CD4-positive, alpha-beta memory T cell (primary cell): Measurements from ENCODE around the gene TMEM252. TPM values are rescaled to one million over a fixed set of nuclear protein-coding genes. Genes with fewer than 3 reads are reported as not detected.
A peak's percentile ranks its signal among the peaks of the same experiment; 100 is the strongest.

Experiments used
- CTCF ChIA-PET: fragments of 350-600 bp; sonication (Branson Sonifier 250); formaldehyde crosslinking; loops from one replicate; lab custom pipeline; 2021; ENCODE audit warnings: inconsistent platforms; ENCODE audit not compliant: partially characterized antibody; lab: Charles Lee
- POLR2A ChIA-PET: fragments of 350-600 bp; sonication (Branson Sonifier 250); formaldehyde crosslinking; loops from one replicate; lab custom pipeline; 2021; ENCODE audit not compliant: partially characterized antibody; lab: Charles Lee
- DNase-seq, 5 donors: peaks; one replicate each; pipeline versions ENCODE4 v3.0.0 to v3.0.0-alpha.2; 2020 to 2022; ENCODE audit warnings: mixed read lengths in 1 of 5
- H3K27ac ChIP-seq: one replicate; pipeline ENCODE4 v1.7.0; 2013; ENCODE audit warnings: low read depth, low read length
- H3K27me3 ChIP-seq: 2 replicates; pipeline ENCODE4 v1.7.0; 2013; ENCODE audit warnings: mild to moderate bottlenecking, low read length, moderate library complexity; ENCODE audit not compliant: insufficient read depth
- H3K36me3 ChIP-seq: 2 replicates; pipeline ENCODE4 v1.7.0; 2013; ENCODE audit warnings: mild to moderate bottlenecking, low read length, moderate library complexity; ENCODE audit not compliant: insufficient read depth
- H3K4me1 ChIP-seq: 2 replicates; pipeline ENCODE4 v1.7.0; 2013; ENCODE audit warnings: mild to moderate bottlenecking, low read length, moderate library complexity; ENCODE audit not compliant: insufficient read depth
- H3K4me3 ChIP-seq, 2 donors: one replicate each; pipeline ENCODE4 v1.7.0; 2013; ENCODE audit warnings: low read length in 2 of 2, mild to moderate bottlenecking in 1 of 2
- H3K9me3 ChIP-seq, 2 donors: one replicate each; pipeline ENCODE4 v1.7.0; 2013; ENCODE audit warnings: low read length in 2 of 2, control low read depth in 1 of 2; ENCODE audit not compliant: control insufficient read depth in 1 of 2
- H3K27ac Mint-ChIP-seq, 7 donors: one replicate each; pipeline ENCODE4 v1.8.0; 2020 to 2021; ENCODE audit warnings: mixed read lengths in 7 of 7, mild to moderate bottlenecking in 6 of 7, inconsistent platforms in 3 of 7, moderate library complexity in 3 of 7
- H3K27me3 Mint-ChIP-seq, 2 donors: one replicate each; pipeline ENCODE4 v1.8.0; 2020 to 2021; ENCODE audit warnings: mixed read lengths in 2 of 2
- H3K36me3 Mint-ChIP-seq, 2 donors: one replicate each; pipeline ENCODE4 v1.8.0; 2020 to 2021; ENCODE audit warnings: mixed read lengths in 2 of 2, inconsistent platforms in 1 of 2, mild to moderate bottlenecking in 1 of 2
- H3K4me1 Mint-ChIP-seq, 4 donors: one replicate each; pipeline ENCODE4 v1.8.0; 2020 to 2021; ENCODE audit warnings: mixed read lengths in 4 of 4, mild to moderate bottlenecking in 1 of 4
- H3K4me3 Mint-ChIP-seq, 8 donors: one replicate each; pipeline ENCODE4 v1.8.0; 2020 to 2021; ENCODE audit warnings: mixed read lengths in 8 of 8, mild to moderate bottlenecking in 7 of 8, moderate library complexity in 6 of 8, inconsistent platforms in 3 of 8
- H3K9me3 Mint-ChIP-seq, 8 donors: one replicate each; pipeline ENCODE4 v1.8.0; 2020 to 2021; ENCODE audit warnings: mixed read lengths in 8 of 8, mild to moderate bottlenecking in 5 of 8, inconsistent platforms in 3 of 8, moderate library complexity in 1 of 8
- intact Hi-C: fragments of 100-400 bp; cut with micrococcal nuclease; formaldehyde crosslinking; loops from one replicate; pipeline ENCODE4 v1.15.1; 2023
- polyA plus RNA-seq, 2 donors: library from polyadenylated mRNA; unstranded; fragments of 300-500 nt; fragmentation: Illumina TruSeq; gene quantifications; one replicate each; pipeline ENCODE4 v1.2.3, GENCODE V29; 2021
- total RNA-seq, 2 experiments: library from RNA; stranded (reverse); gene quantifications; one replicate each; pipeline ENCODE4 v1.2.3, GENCODE V29; 2021

TMEM252 gene
- total and polyA plus RNA-seq, 4 experiments from 2014 or later = not detected

GRCh38 chr9:68507806-68508145 is 32.9 kb downstream of the TMEM252 start:
- peaks cover 8 to 15% of the 10 kb centered on the region in 2 donors for H3K27me3 Mint-ChIP-seq
- no peak overlapping the region for H3K4me3 Mint-ChIP-seq
- no peak overlapping the region for H3K4me3 ChIP-seq
- H3K27ac Mint-ChIP-seq = no peak overlapping the region
- DNase-seq = no peak
- no peaks in the 10 kb centered on the region for H3K9me3 ChIP-seq
- intact Hi-C loops = no loop called here
- ChIA-PET POLR2A (no interaction called here), CTCF (interaction anchor here (1.7 kb wide), 1 partner anchor 165 kb away, joined by 5 read pairs; no protein-coding TSS in a partner anchor)
- H3K4me1 Mint-ChIP-seq = no peaks in the 10 kb centered on the region
- H3K36me3 ChIP-seq = no peaks in the 10 kb centered on the region
- peaks cover 0 to 5% of the 10 kb centered on the region in 2 donors for H3K36me3 Mint-ChIP-seq
- H3K9me3 Mint-ChIP-seq = peaks cover 0 to 6% (median 0%) of the 10 kb centered on the region in 8 donors
- H3K27ac ChIP-seq = no peak overlapping the region
- no peaks in the 10 kb centered on the region for H3K27me3 ChIP-seq
- no peaks in the 10 kb centered on the region for H3K4me1 ChIP-seq

GRCh38 chr9:68507130-68507805 is 33.4 kb downstream of the TMEM252 start:
- peaks cover 0 to 6% (median 0%) of the 10 kb centered on the region in 8 donors for H3K9me3 Mint-ChIP-seq
- Histone ChIP-seq H3K4me1 (no peaks in the 10 kb centered on the region), H3K9me3 (no peaks in the 10 kb centered on the region), H3K27ac (no peak overlapping the region), H3K36me3 (no peaks in the 10 kb centered on the region), H3K27me3 (no peaks in the 10 kb centered on the region), H3K4me3 (no peak overlapping the region)
- intact Hi-C loops = no loop called here
- ChIA-PET POLR2A (no interaction called here), CTCF (interaction anchor here (1.7 kb wide), 1 partner anchor 164 kb away, joined by 5 read pairs; no protein-coding TSS in a partner anchor)
- no peak overlapping the region for H3K4me3 Mint-ChIP-seq
- peaks cover 8 to 15% of the 10 kb centered on the region in 2 donors for H3K27me3 Mint-ChIP-seq
- no peaks in the 10 kb centered on the region for H3K4me1 Mint-ChIP-seq
- peak overlapping the region in 1 of 7 donors; percentile 3 for H3K27ac Mint-ChIP-seq
- no peak for DNase-seq
- H3K36me3 Mint-ChIP-seq = peaks cover 0 to 5% of the 10 kb centered on the region in 2 donors

- Histone ChIP-seq H3K36me3 (no peaks in the 10 kb centered on the region), H3K4me1 (no peaks in the 10 kb centered on the region), H3K9me3 (no peaks in the 10 kb centered on the region), H3K27me3 (no peaks in the 10 kb centered on the region), H3K27ac (no peak overlapping the region), H3K4me3 (no peak overlapping the region)
- CTCF ChIA-PET = no interaction called here
- intact Hi-C loops = no loop called here
- Mint-ChIP-seq H3K27me3 (peaks cover 8 to 15% of the 10 kb centered on the region in 2 donors), H3K36me3 (peaks cover 0 to 5% of the 10 kb centered on the region in 2 donors), H3K27ac (no peak overlapping the region), H3K4me1 (no peaks in the 10 kb centered on the region), H3K4me3 (no peak overlapping the region), H3K9me3 (peaks cover 0 to 6% (median 0%) of the 10 kb centered on the region in 8 donors)
- POLR2A ChIA-PET = no interaction called here
- DNase-seq = no peak
Measured at GRCh38 chr9:68506551-68506950, 34.1 kb downstream of the TMEM252 start.

GRCh38 chr9:68505681-68506409 is 34.8 kb downstream of the TMEM252 start:
- no peak overlapping the region for H3K27ac ChIP-seq
- Mint-ChIP-seq H3K4me1 (no peaks in the 10 kb centered on the region), H3K4me3 (no peak overlapping the region), H3K36me3 (peaks cover 0 to 5% of the 10 kb centered on the region in 2 donors), H3K27me3 (peaks cover 9 to 13% of the 10 kb centered on the region in 2 donors), H3K9me3 (peaks cover 0 to 6% (median 0%) of the 10 kb centered on the region in 8 donors), H3K27ac (no peak overlapping the region)
- no peaks in the 10 kb centered on the region for H3K36me3 ChIP-seq
- POLR2A ChIA-PET = no interaction called here
- intact Hi-C loops = no loop called here
- DNase-seq = no peak
- no peaks in the 10 kb centered on the region for H3K9me3 ChIP-seq
- H3K4me3 ChIP-seq = no peak overlapping the region
- H3K27me3 ChIP-seq = no peaks in the 10 kb centered on the region
- no peaks in the 10 kb centered on the region for H3K4me1 ChIP-seq
- CTCF ChIA-PET = no interaction called here

GRCh38 chr9:68502279-68502678 is 38.4 kb downstream of the TMEM252 start:
- H3K27ac ChIP-seq = no peak overlapping the region
- Mint-ChIP-seq H3K27ac (no peak overlapping the region), H3K4me3 (no peak overlapping the region), H3K9me3 (no peaks in the 10 kb centered on the region), H3K4me1 (no peaks in the 10 kb centered on the region), H3K36me3 (no peaks in the 10 kb centered on the region), H3K27me3 (peaks cover 7 to 9% of the 10 kb centered on the region in 2 donors)
- H3K27me3 ChIP-seq = no peaks in the 10 kb centered on the region
- CTCF ChIA-PET = no interaction called here
- H3K4me1 ChIP-seq = no peaks in the 10 kb centered on the region
- H3K9me3 ChIP-seq = no peaks in the 10 kb centered on the region
- H3K36me3 ChIP-seq = no peaks in the 10 kb centered on the region
- POLR2A ChIA-PET = no interaction called here
- H3K4me3 ChIP-seq = no peak overlapping the region
- intact Hi-C loops = no loop called here
- DNase-seq = no peak

- no peak overlapping the region for H3K4me3 Mint-ChIP-seq
- Histone ChIP-seq H3K27ac (no peak overlapping the region), H3K9me3 (no peaks in the 10 kb centered on the region), H3K4me1 (no peaks in the 10 kb centered on the region), H3K36me3 (no peaks in the 10 kb centered on the region), H3K4me3 (no peak overlapping the region), H3K27me3 (no peaks in the 10 kb centered on the region)
- CTCF ChIA-PET = no interaction called here
- H3K27me3 Mint-ChIP-seq = peaks cover 6 to 7% of the 10 kb centered on the region in 2 donors
- intact Hi-C loops = no loop called here
- DNase-seq = no peak
- H3K36me3 Mint-ChIP-seq = no peaks in the 10 kb centered on the region
- POLR2A ChIA-PET = no interaction called here
- no peaks in the 10 kb centered on the region for H3K4me1 Mint-ChIP-seq
- H3K9me3 Mint-ChIP-seq = no peaks in the 10 kb centered on the region
- no peak overlapping the region for H3K27ac Mint-ChIP-seq
Measured at GRCh38 chr9:68500457-68501381, 40.0 kb downstream of the TMEM252 start.

GRCh38 chr9:68498816-68499215 is 41.9 kb downstream of the TMEM252 start:
- Histone ChIP-seq H3K9me3 (no peaks in the 10 kb centered on the region), H3K27ac (no peak overlapping the region), H3K36me3 (no peaks in the 10 kb centered on the region), H3K27me3 (no peaks in the 10 kb centered on the region), H3K4me3 (no peak overlapping the region), H3K4me1 (no peaks in the 10 kb centered on the region)
- no peaks in the 10 kb centered on the region for H3K36me3 Mint-ChIP-seq
- intact Hi-C loops = no loop called here
- ChIA-PET CTCF (no interaction called here), POLR2A (no interaction called here)
- H3K4me1 Mint-ChIP-seq = no peaks in the 10 kb centered on the region
- H3K4me3 Mint-ChIP-seq = no peak overlapping the region
- H3K27me3 Mint-ChIP-seq = peaks cover 3 to 12% of the 10 kb centered on the region in 2 donors
- no peaks in the 10 kb centered on the region for H3K9me3 Mint-ChIP-seq
- no peak overlapping the region for H3K27ac Mint-ChIP-seq
- DNase-seq = no peak
